Gastrocnemius medialis (tissue), 4 donors: Measurements from ENCODE around the gene PADI3.

Source experiments
- POLR2A ChIP-seq, 2 donors: fragments of 450-650 bp; IDR thresholded peaks; one replicate each; pipeline ENCODE4 v1.6.1; 2017; ENCODE audit warnings: antibody characterized with exemption in 2 of 2, mild to moderate bottlenecking in 2 of 2, moderate library complexity in 2 of 2
- TF ChIP-seq, protein P1 (sequence below), 5 experiments: fragments of 450-650 bp in 3 of 5; fragments of 200-600 bp in 2 of 5; sonication (generic) in 2 of 5; IDR thresholded peaks in 4 of 5; conservative IDR thresholded peaks in 1 of 5; 1 replicate in 4 of 5; 2 replicates in 1 of 5; pipeline ENCODE4 v1.5.1; 2016 to 2019; ENCODE audit warnings: antibody characterized with exemption in 5 of 5, mild to moderate bottlenecking in 3 of 5, moderate library complexity in 3 of 5

DNA sequence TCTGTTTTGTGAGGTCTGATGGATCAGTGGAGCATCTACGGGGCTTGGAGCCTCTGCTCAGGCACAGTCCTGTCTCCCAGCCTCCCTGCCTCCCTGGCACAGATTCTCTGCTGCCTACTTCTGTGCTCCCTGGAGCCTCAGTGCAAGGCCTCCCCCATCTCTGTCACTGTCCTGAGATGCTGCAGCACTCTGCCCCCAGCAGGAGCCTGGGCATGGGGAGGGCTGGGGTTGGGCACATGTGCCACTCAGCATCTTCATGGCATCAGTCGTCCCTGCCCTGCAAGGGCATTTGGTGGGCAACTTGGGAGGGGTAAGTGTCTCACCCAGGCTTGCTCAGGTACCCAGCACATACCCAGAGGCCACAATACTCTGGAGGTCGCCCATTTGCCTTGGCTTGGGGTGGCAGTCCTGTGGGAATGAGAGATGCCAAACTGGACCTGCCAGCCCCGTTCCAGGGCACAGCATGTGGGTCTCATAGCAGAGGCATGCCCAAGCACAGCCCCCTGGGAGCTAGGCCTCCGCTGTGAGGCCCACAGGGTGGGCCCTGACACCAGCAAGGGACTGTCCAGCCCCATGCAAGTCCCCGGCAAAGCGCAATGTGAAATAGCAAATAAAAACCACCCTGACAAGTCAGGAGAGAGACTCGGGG is 28.7 kb downstream of the PADI3 start:
- no peak for TF ChIP-seq POLR2A (IDR thresholded peaks at IDR 0.05)
- TF ChIP-seq, protein P1, sequence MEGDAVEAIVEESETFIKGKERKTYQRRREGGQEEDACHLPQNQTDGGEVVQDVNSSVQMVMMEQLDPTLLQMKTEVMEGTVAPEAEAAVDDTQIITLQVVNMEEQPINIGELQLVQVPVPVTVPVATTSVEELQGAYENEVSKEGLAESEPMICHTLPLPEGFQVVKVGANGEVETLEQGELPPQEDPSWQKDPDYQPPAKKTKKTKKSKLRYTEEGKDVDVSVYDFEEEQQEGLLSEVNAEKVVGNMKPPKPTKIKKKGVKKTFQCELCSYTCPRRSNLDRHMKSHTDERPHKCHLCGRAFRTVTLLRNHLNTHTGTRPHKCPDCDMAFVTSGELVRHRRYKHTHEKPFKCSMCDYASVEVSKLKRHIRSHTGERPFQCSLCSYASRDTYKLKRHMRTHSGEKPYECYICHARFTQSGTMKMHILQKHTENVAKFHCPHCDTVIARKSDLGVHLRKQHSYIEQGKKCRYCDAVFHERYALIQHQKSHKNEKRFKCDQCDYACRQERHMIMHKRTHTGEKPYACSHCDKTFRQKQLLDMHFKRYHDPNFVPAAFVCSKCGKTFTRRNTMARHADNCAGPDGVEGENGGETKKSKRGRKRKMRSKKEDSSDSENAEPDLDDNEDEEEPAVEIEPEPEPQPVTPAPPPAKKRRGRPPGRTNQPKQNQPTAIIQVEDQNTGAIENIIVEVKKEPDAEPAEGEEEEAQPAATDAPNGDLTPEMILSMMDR (IDR thresholded peaks at IDR 0.05 in 4 of 5, conservative IDR thresholded peaks at IDR 0.05 in 1 of 5) = no peak
